HepG2 (cell line): ENCODE measurements around the gene GCHFR. TPM values are rescaled to one million over a fixed set of nuclear protein-coding genes. Genes with fewer than 3 reads are reported as not detected.
A peak's percentile ranks its signal among the peaks of the same experiment; 100 is the strongest.

Source experiments
- ATF1 ChIP-seq: IDR thresholded peaks from 2 replicates; pipeline ENCODE4 v1.6.1; 2016; ENCODE audit warnings: mild to moderate bottlenecking, control low read depth
- ATF6 ChIP-seq: sonication (generic); formaldehyde crosslinking; conservative IDR thresholded peaks from 2 replicates; pipeline ENCODE4 v1.4.0; 2020; ENCODE audit warnings: missing genetic modification reagents
- BRD4 ChIP-seq: sonication (generic); formaldehyde crosslinking; IDR thresholded peaks from 2 replicates; pipeline ENCODE4 v1.4.0; 2020; ENCODE audit warnings: missing genetic modification reagents
- CCAR2 ChIP-seq: fragments of 200-400 bp; formaldehyde crosslinking; optimal IDR thresholded peaks from 2 replicates; pipeline ENCODE3; 2018; ENCODE audit warnings: low read depth, mild to moderate bottlenecking, low read length, moderate library complexity
- CERS6 ChIP-seq: sonication (generic); formaldehyde crosslinking; IDR thresholded peaks from 2 replicates; pipeline ENCODE4 v1.5.0; 2020; ENCODE audit warnings: missing genetic modification reagents
- DR1 ChIP-seq: sonication (generic); formaldehyde crosslinking; IDR thresholded peaks from 2 replicates; pipeline ENCODE4 v1.8.0; 2021; ENCODE audit warnings: mild to moderate bottlenecking, missing genetic modification reagents, inconsistent platforms
- FOXO1 ChIP-seq: sonication (generic); formaldehyde crosslinking; IDR thresholded peaks from 2 replicates; pipeline ENCODE4 v1.4.0; 2020; ENCODE audit warnings: missing genetic modification reagents
- NONO ChIP-seq, 2 experiments: fragments of 450-650 bp in 1 of 2; sonication (generic) in 1 of 2; formaldehyde crosslinking in 1 of 2; IDR thresholded peaks in 1 of 2; conservative IDR thresholded peaks in 1 of 2; 2 replicates each; pipeline versions ENCODE4 v1.6.1 to v1.8.0; 2017 to 2022; ENCODE audit warnings: mild to moderate bottlenecking in 1 of 2, missing genetic modification reagents in 1 of 2, moderate library complexity in 1 of 2
- NR1H2 ChIP-seq: sonication (generic); formaldehyde crosslinking; IDR thresholded peaks from 2 replicates; pipeline ENCODE4 v1.8.1; 2022; ENCODE audit warnings: low read depth, missing genetic modification reagents, borderline replicate concordance
- TRAFD1 ChIP-seq: sonication (generic); formaldehyde crosslinking; IDR thresholded peaks from 2 replicates; pipeline ENCODE4 v1.5.1; 2020; ENCODE audit warnings: missing genetic modification reagents, mild to moderate bottlenecking, borderline replicate concordance
- ZNF138 ChIP-seq: sonication (generic); formaldehyde crosslinking; IDR thresholded peaks from 2 replicates; pipeline ENCODE4 v1.5.0; 2020; ENCODE audit warnings: mild to moderate bottlenecking, low read depth, missing genetic modification reagents
- ZNF275 ChIP-seq: sonication (generic); formaldehyde crosslinking; IDR thresholded peaks from 2 replicates; pipeline ENCODE4 v1.8.0; 2022; ENCODE audit warnings: missing genetic modification reagents, mild to moderate bottlenecking, inconsistent platforms, borderline replicate concordance
- ZNF496 ChIP-seq: sonication (generic); formaldehyde crosslinking; IDR thresholded peaks from 2 replicates; pipeline ENCODE4 v1.8.1; 2023; ENCODE audit warnings: mild to moderate bottlenecking, moderate library complexity, missing genetic modification reagents; ENCODE audit not compliant: insufficient replicate concordance
- ZNF512B ChIP-seq: sonication (generic); formaldehyde crosslinking; IDR thresholded peaks from 2 replicates; pipeline ENCODE4 v1.5.1; 2020; ENCODE audit warnings: missing genetic modification reagents, mild to moderate bottlenecking, borderline replicate concordance
- ZNF563 ChIP-seq: sonication (generic); formaldehyde crosslinking; IDR thresholded peaks from 2 replicates; pipeline ENCODE4 v1.8.0; 2022; ENCODE audit warnings: mild to moderate bottlenecking, moderate library complexity, missing genetic modification reagents
- ZNF577 ChIP-seq: sonication (generic); formaldehyde crosslinking; IDR thresholded peaks from 2 replicates; pipeline ENCODE4 v1.4.0; 2020; ENCODE audit warnings: mild to moderate bottlenecking, low read depth, missing genetic modification reagents, borderline replicate concordance
- ZNF589 ChIP-seq: sonication (generic); formaldehyde crosslinking; conservative IDR thresholded peaks from 2 replicates; pipeline ENCODE4 v1.8.0; 2022; ENCODE audit warnings: mild to moderate bottlenecking, moderate library complexity, missing genetic modification reagents
- ZNF614 ChIP-seq: IDR thresholded peaks from 2 replicates; pipeline ENCODE4 v1.6.1; 2018; ENCODE audit warnings: missing biosample characterization, missing genetic modification reagents, inconsistent platforms, borderline replicate concordance
- ZNF879 ChIP-seq: sonication (generic); formaldehyde crosslinking; IDR thresholded peaks from 2 replicates; pipeline ENCODE4 v1.8.1; 2023; ENCODE audit warnings: missing genetic modification reagents
- polyA plus RNA-seq, 8 experiments: library from polyadenylated mRNA; depleted of rRNA in 3 of 8; stranded (reverse) in 7 of 8; unstranded in 1 of 8; fragments of >200 nt; fragmentation: Illumina TruSeq in 4 of 8; extraction: Trizol in 4 of 8; gene quantifications; 2 replicates each; pipeline versions ENCODE4 v1.2.1 to v1.2.3, GENCODE V29; 2011 to 2016; ENCODE audit warnings: low read depth in 4 of 8, missing spikeins in 1 of 8, mixed read lengths in 1 of 8; ENCODE audit not compliant: insufficient read depth in 1 of 8
- total RNA-seq, 5 experiments: library from RNA; depleted of rRNA; stranded (reverse); fragments of >200 nt; fragmentation: Illumina TruSeq; extraction: Trizol; gene quantifications; 2 replicates each; pipeline ENCODE4 v1.2.3, GENCODE V29; 2016; ENCODE audit warnings: low read depth in 1 of 5

The GCHFR gene
- total and polyA plus RNA-seq, 2 of the 13 experiments (the other 11 are each of a cell fraction or from before 2014, with no cell fraction given): 51.5 to 92.4 TPM

GRCh38 chr15:40807028-40807887 is 43.4 kb downstream of the GCHFR start, which contains the start of the genes DNAJC17 and ZFYVE19 (continued):
- TF ChIP-seq ZNF614 (CRISPR knock-in tag) (peak; percentile 28; the same call in 1 of the 2 replicates), ZNF563 (CRISPR knock-in tag) (peak; percentile 84), ATF1 (CRISPR knock-in tag) (peak; percentile 86), ZNF496 (CRISPR knock-in tag) (no peak), NR1H2 (CRISPR knock-in tag) (0 out of 2 replicates have a peak, but pooled peaks have one; percentile 68), CERS6 (CRISPR knock-in tag) (no peak), ZNF589 (no peak), ZNF275 (CRISPR knock-in tag) (peak; percentile 83), ZNF577 (CRISPR knock-in tag) (no peak), CCAR2 (no peak), BRD4 (no peak; the same call in 1 of the 2 replicates), NONO (IDR thresholded peaks at IDR 0.05) (no peak), NONO (CRISPR knock-in tag; conservative IDR thresholded peaks at IDR 0.05) (peak; percentile 86), DR1 (CRISPR knock-in tag) (peak; percentile 46; the same call in 1 of the 2 replicates), FOXO1 (CRISPR knock-in tag) (0 out of 2 replicates have a peak, but pooled peaks have one; percentile 34), TRAFD1 (CRISPR knock-in tag) (no peak), ZNF879 (CRISPR knock-in tag) (peak; percentile 84), ZNF138 (CRISPR knock-in tag) (no peak), ZNF512B (CRISPR knock-in tag) (no peak), ATF6 (peak; percentile 69; the same call in 1 of the 2 replicates)
